GM23338 (cell line): ENCODE data around the gene CUBN. TPM values are rescaled to one million over a fixed set of nuclear protein-coding genes. Genes with fewer than 3 reads are reported as not detected.

Source experiments
- ATAC-seq: fragments of 200-7000 bp; cut with Tn5 transposase; 3 replicates; pipeline ENCODE4 v1.9.1; 2020
- DNase-seq: peaks from one replicate; pipeline ENCODE4 v3.0.0-alpha.2; 2015; ENCODE audit warnings: low spot score
- H2AFZ ChIP-seq: fragments of 200-600 bp; sonication (generic); 2 replicates; pipeline ENCODE4 v1.8.0; 2016; ENCODE audit warnings: antibody characterized with exemption, mild to moderate bottlenecking, moderate library complexity
- H3F3A ChIP-seq: fragments of 200-600 bp; sonication (generic); replicated peaks from 2 replicates; pipeline ENCODE4 v1.8.0; 2017; ENCODE audit warnings: antibody characterized with exemption, mixed run types, low read depth
- H3K27ac ChIP-seq: fragments of 200-600 bp; sonication (generic); 2 replicates; pipeline ENCODE4 v1.6.1; 2016; ENCODE audit warnings: low read depth
- H3K27me3 ChIP-seq: fragments of 200-600 bp; sonication (generic); 2 replicates; pipeline ENCODE4 v1.8.0; 2016; ENCODE audit warnings: mild to moderate bottlenecking, mixed run types, moderate library complexity; ENCODE audit not compliant: insufficient read depth
- H3K36me3 ChIP-seq: fragments of 200-600 bp; sonication (generic); 2 replicates; pipeline ENCODE4 v1.8.0; 2016; ENCODE audit warnings: mild to moderate bottlenecking; ENCODE audit not compliant: insufficient read depth
- H3K4me1 ChIP-seq: fragments of 200-600 bp; sonication (generic); 2 replicates; pipeline ENCODE4 v1.8.0; 2016; ENCODE audit warnings: mild to moderate bottlenecking, moderate library complexity; ENCODE audit not compliant: insufficient read depth
- H3K4me2 ChIP-seq: fragments of 200-600 bp; sonication (generic); 2 replicates; pipeline ENCODE4 v1.7.1; 2017; ENCODE audit warnings: mixed run types
- H3K4me3 ChIP-seq: fragments of 200-600 bp; sonication (generic); 2 replicates; pipeline ENCODE4 v1.6.1; 2016; ENCODE audit warnings: mixed run types
- H3K79me2 ChIP-seq: fragments of 200-600 bp; sonication (generic); replicated peaks from 2 replicates; pipeline ENCODE4 v1.8.0; 2017; ENCODE audit warnings: mild to moderate bottlenecking; ENCODE audit not compliant: insufficient read depth
- H3K9me2 ChIP-seq: fragments of 200-600 bp; sonication (generic); 2 replicates; pipeline ENCODE4 v1.8.0; 2017; ENCODE audit not compliant: insufficient read depth
- H4K20me1 ChIP-seq: fragments of 200-600 bp; sonication (generic); replicated peaks from 2 replicates; pipeline ENCODE4 v1.8.0; 2017; ENCODE audit warnings: mild to moderate bottlenecking; ENCODE audit not compliant: insufficient read depth
- H3K27ac Mint-ChIP-seq: 2 replicates; pipeline ENCODE4 v1.8.0; 2020; ENCODE audit warnings: inconsistent platforms, mild to moderate bottlenecking, moderate library complexity, mixed read lengths
- H3K27me3 Mint-ChIP-seq: 3 replicates; pipeline ENCODE4 v1.8.0; 2022; ENCODE audit warnings: low read depth, mild to moderate bottlenecking, moderate library complexity, mixed read lengths, inconsistent platforms; ENCODE audit not compliant: insufficient read depth, poor library complexity
- H3K36me3 Mint-ChIP-seq: 3 replicates; pipeline ENCODE4 v1.8.0; 2021; ENCODE audit warnings: low read depth, mild to moderate bottlenecking, inconsistent platforms, moderate library complexity, mixed read lengths
- H3K4me1 Mint-ChIP-seq: 3 replicates; pipeline ENCODE4 v1.8.0; 2020; ENCODE audit warnings: mild to moderate bottlenecking, inconsistent platforms, mixed read lengths
- H3K4me3 Mint-ChIP-seq: 3 replicates; pipeline ENCODE4 v1.8.0; 2021; ENCODE audit warnings: moderate library complexity, mild to moderate bottlenecking, inconsistent platforms, mixed read lengths
- H3K9me3 Mint-ChIP-seq: 3 replicates; pipeline ENCODE4 v1.8.0; 2020; ENCODE audit warnings: moderate library complexity, mild to moderate bottlenecking, inconsistent platforms, mixed read lengths
- JUNB ChIP-seq: IDR thresholded peaks from one replicate; pipeline ENCODE4 v1.6.1; 2016; ENCODE audit warnings: antibody characterized with exemption; ENCODE audit not compliant: unreplicated experiment
- polyA plus RNA-seq: library from polyadenylated mRNA; unstranded; fragments of >200 nt; fragmentation: Nextera tagmentation; extraction: Ambion mirVana; gene quantifications from 2 replicates; pipeline ENCODE4 v1.2.1, GENCODE V29; 2016
- total RNA-seq: library from RNA; depleted of rRNA; stranded (reverse); fragments of >200 nt; shearing (Covaris generic); gene quantifications from 2 replicates; pipeline ENCODE4 v1.2.3, GENCODE V29; 2014
- TF ChIP-seq, protein P1 (sequence below): fragments of 250-450 bp; sonication (Bioruptor Pico); IDR thresholded peaks from 2 replicates; pipeline ENCODE4 v1.5.0; 2020; ENCODE audit warnings: mild to moderate bottlenecking, moderate library complexity
- TF ChIP-seq, protein P2 (sequence below): IDR thresholded peaks from one replicate; pipeline ENCODE4 v1.6.1; 2018; ENCODE audit warnings: antibody characterized with exemption; ENCODE audit not compliant: unreplicated experiment

Gene CUBN
- total and polyA plus RNA-seq, 2 experiments from 2014 or later, result 0.06 to 1.8 TPM

DNA sequence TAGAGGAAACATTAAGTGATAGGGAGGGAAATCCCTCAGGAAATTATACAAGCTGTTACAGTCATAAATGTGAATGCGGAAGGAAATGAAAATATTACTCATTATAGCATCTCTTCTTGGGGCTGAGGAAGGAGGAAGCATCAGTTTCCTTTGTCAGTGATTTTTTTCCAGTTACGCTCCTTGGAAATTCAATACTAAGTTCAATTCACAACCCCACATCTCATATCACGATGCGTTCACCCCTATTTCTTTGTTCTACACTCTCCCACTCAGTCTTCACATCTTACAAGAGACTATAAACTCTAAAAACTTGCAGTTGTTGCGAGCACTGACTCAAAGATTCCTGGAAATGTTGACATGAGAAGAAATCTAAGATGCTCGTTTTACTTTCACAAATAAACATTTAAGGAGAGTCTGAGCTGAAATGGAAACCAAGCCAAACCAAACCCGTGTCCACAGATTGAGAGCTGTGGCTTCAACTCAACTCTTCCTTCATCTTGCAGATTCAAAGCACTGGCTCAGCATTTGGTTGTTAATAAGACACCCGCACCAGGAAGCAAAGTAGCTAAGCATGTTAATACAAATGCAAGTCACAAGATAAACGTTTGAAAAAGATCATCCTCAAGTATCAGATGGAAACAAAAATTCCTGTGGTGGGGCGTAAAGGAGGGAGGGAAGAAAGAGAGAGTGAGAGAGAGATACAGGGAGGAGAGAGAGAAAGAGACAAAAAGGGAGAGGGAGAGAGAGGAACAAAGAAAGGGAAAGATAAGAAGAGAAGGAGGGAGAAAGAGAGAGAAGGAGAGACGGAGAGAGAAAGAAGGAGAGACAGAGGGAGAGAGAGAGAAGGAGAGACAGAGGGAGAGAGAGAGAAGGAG lies 162.4 kb downstream of the CUBN start (continued):
- TF ChIP-seq, protein P1, sequence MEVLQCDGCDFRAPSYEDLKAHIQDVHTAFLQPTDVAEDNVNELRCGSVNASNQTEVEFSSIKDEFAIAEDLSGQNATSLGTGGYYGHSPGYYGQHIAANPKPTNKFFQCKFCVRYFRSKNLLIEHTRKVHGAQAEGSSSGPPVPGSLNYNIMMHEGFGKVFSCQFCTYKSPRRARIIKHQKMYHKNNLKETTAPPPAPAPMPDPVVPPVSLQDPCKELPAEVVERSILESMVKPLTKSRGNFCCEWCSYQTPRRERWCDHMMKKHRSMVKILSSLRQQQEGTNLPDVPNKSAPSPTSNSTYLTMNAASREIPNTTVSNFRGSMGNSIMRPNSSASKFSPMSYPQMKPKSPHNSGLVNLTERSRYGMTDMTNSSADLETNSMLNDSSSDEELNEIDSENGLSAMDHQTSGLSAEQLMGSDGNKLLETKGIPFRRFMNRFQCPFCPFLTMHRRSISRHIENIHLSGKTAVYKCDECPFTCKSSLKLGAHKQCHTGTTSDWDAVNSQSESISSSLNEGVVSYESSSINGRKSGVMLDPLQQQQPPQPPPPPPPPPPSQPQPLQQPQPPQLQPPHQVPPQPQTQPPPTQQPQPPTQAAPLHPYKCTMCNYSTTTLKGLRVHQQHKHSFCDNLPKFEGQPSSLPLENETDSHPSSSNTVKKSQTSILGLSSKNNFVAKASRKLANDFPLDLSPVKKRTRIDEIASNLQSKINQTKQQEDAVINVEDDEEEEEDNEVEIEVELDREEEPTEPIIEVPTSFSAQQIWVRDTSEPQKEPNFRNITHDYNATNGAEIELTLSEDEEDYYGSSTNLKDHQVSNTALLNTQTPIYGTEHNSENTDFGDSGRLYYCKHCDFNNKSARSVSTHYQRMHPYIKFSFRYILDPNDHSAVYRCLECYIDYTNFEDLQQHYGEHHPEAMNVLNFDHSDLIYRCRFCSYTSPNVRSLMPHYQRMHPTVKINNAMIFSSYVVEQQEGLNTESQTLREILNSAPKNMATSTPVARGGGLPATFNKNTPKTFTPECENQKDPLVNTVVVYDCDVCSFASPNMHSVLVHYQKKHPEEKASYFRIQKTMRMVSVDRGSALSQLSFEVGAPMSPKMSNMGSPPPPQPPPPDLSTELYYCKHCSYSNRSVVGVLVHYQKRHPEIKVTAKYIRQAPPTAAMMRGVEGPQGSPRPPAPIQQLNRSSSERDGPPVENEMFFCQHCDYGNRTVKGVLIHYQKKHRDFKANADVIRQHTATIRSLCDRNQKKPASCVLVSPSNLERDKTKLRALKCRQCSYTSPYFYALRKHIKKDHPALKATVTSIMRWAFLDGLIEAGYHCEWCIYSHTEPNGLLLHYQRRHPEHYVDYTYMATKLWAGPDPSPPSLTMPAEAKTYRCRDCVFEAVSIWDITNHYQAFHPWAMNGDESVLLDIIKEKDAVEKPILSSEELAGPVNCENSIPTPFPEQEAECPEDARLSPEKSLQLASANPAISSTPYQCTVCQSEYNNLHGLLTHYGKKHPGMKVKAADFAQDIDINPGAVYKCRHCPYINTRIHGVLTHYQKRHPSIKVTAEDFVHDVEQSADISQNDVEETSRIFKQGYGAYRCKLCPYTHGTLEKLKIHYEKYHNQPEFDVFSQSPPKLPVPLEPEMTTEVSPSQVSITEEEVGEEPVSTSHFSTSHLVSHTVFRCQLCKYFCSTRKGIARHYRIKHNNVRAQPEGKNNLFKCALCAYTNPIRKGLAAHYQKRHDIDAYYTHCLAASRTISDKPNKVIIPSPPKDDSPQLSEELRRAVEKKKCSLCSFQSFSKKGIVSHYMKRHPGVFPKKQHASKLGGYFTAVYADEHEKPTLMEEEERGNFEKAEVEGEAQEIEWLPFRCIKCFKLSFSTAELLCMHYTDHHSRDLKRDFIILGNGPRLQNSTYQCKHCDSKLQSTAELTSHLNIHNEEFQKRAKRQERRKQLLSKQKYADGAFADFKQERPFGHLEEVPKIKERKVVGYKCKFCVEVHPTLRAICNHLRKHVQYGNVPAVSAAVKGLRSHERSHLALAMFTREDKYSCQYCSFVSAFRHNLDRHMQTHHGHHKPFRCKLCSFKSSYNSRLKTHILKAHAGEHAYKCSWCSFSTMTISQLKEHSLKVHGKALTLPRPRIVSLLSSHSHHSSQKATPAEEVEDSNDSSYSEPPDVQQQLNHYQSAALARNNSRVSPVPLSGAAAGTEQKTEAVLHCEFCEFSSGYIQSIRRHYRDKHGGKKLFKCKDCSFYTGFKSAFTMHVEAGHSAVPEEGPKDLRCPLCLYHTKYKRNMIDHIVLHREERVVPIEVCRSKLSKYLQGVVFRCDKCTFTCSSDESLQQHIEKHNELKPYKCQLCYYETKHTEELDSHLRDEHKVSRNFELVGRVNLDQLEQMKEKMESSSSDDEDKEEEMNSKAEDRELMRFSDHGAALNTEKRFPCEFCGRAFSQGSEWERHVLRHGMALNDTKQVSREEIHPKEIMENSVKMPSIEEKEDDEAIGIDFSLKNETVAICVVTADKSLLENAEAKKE (CRISPR knock-in tag), result no peak

DNA sequence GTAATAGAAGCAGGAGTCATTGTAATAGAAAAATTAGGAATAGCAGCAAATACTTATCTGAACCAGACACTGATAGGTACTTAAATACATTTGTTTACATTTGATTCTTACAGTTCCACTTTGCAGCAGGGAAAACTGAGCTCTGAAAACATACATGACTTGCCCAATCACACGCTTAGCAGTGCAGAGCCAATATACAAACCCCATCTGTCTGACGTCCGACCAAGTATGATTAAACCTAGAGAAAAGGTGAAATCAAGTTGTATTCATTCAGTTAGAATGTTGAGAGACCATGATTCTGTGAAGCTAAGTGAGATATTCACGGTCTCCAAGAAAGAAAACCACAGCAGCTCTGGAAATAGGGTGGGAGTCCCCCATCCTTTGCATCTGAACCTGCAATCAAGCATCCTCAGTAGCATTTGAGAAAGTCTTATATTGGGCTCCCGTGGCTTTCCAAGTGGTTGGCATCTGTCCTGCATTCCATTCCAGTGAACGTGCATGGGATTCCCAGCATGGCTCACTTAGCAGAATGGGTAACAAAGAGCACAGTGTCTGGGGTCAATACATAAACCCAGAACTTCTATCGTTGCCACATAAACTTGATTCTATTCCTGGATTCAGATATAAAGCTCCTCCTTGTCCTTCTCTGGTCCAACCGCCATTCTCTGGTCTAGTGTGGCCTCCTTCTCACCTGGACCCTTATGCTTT lies 163.7 kb downstream of the CUBN start:
- TF ChIP-seq JUNB, result no peak
- TF ChIP-seq, protein P2, sequence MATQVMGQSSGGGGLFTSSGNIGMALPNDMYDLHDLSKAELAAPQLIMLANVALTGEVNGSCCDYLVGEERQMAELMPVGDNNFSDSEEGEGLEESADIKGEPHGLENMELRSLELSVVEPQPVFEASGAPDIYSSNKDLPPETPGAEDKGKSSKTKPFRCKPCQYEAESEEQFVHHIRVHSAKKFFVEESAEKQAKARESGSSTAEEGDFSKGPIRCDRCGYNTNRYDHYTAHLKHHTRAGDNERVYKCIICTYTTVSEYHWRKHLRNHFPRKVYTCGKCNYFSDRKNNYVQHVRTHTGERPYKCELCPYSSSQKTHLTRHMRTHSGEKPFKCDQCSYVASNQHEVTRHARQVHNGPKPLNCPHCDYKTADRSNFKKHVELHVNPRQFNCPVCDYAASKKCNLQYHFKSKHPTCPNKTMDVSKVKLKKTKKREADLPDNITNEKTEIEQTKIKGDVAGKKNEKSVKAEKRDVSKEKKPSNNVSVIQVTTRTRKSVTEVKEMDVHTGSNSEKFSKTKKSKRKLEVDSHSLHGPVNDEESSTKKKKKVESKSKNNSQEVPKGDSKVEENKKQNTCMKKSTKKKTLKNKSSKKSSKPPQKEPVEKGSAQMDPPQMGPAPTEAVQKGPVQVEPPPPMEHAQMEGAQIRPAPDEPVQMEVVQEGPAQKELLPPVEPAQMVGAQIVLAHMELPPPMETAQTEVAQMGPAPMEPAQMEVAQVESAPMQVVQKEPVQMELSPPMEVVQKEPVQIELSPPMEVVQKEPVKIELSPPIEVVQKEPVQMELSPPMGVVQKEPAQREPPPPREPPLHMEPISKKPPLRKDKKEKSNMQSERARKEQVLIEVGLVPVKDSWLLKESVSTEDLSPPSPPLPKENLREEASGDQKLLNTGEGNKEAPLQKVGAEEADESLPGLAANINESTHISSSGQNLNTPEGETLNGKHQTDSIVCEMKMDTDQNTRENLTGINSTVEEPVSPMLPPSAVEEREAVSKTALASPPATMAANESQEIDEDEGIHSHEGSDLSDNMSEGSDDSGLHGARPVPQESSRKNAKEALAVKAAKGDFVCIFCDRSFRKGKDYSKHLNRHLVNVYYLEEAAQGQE, result no peak
- no peak overlapping the region for H3K4me3 Mint-ChIP-seq
- H3K9me3 Mint-ChIP-seq, result no peaks in the 10 kb centered on the region
- Histone ChIP-seq H3F3A (no peaks in the 10 kb centered on the region), H3K36me3 (no peaks in the 10 kb centered on the region), H3K4me2 (no peak overlapping the region), H3K4me1 (peaks cover 9% of the 10 kb centered on the region; the same call in 1 of the 2 replicates), H3K27me3 (no peaks in the 10 kb centered on the region), H3K9me2 (peaks cover 17% of the 10 kb centered on the region; the same call in 1 of the 2 replicates), H2AFZ (no peak overlapping the region), H4K20me1 (no peaks in the 10 kb centered on the region), H3K79me2 (no peaks in the 10 kb centered on the region), H3K4me3 (no peak overlapping the region), H3K27ac (no peak overlapping the region)
- no peaks in the 10 kb centered on the region for H3K36me3 Mint-ChIP-seq
- H3K27ac Mint-ChIP-seq, result peak overlapping the region; percentile 66; the same call in 1 of the 2 replicates
- ATAC-seq (0 out of 3 replicates have a peak, but pooled peaks have one; percentile 25), DNase-seq (peak; percentile 43)
- H3K4me1 Mint-ChIP-seq, result peaks cover 34% of the 10 kb centered on the region
- no peaks in the 10 kb centered on the region for H3K27me3 Mint-ChIP-seq
